Lower leg skin (tissue), 4 donors: Measurements from ENCODE around the gene INCA1. TPM values are rescaled to one million over a fixed set of nuclear protein-coding genes. Genes with fewer than 3 reads are reported as not detected.

Source experiments
- DNase-seq, 2 donors: peaks; one replicate each; pipeline ENCODE4 v3.0.0-alpha.2; 2019; ENCODE audit warnings: low spot score in 2 of 2
- H3K4me3 ChIP-seq: fragments of 200-600 bp; sonication (generic); 2 replicates; pipeline ENCODE4 v1.5.1; 2017; ENCODE audit warnings: mild to moderate bottlenecking, low read depth; ENCODE audit not compliant: poor library complexity, severe bottlenecking
- CTCF ChIP-seq, 3 donors: fragments of 450-650 bp; IDR thresholded peaks; one replicate each; pipeline ENCODE4 v1.5.1; 2016; ENCODE audit warnings: antibody characterized with exemption in 3 of 3, mild to moderate bottlenecking in 3 of 3, moderate library complexity in 2 of 3
- POLR2A ChIP-seq, 2 donors: fragments of 450-650 bp; IDR thresholded peaks; one replicate each; pipeline ENCODE4 v1.6.1; 2016 to 2017; ENCODE audit warnings: antibody characterized with exemption in 2 of 2, mild to moderate bottlenecking in 1 of 2, moderate library complexity in 1 of 2
- WGBS, 2 donors: methylation state at CpG; one replicate each; pipeline ENCODE4 v1.1.5; 2018; 5-methylcytosine and 5-hydroxymethylcytosine counted together
- intact Hi-C: fragments of 100-400 bp; cut with DNase I; formaldehyde crosslinking; loops from one replicate; pipeline ENCODE4 v1.15.0; 2023; ENCODE audit warnings: low total_unique reads
- total RNA-seq, 4 donors: library from RNA; depleted of rRNA; stranded (reverse); fragments of >200 nt; gene quantifications; one replicate each; pipeline ENCODE4 v1.1.0, GENCODE V29; 2016

INCA1 gene
- total RNA-seq, 4 donors from 2014 or later: 0.39 to 2.6 (median 1.4) TPM

GRCh38 chr17:4951486-4951885 is 45.8 kb downstream of the INCA1 start:
- no peak for DNase-seq
- H3K4me3 ChIP-seq: no peak overlapping the region
- intact Hi-C loops: no loop called here
- 92% methylated on average over 3 of the region's 3 CpGs for WGBS, 2 donors
- TF ChIP-seq CTCF (IDR thresholded peaks at IDR 0.05): no peak
- TF ChIP-seq POLR2A (IDR thresholded peaks at IDR 0.05): no peak

- DNase-seq: no peak
- TF ChIP-seq CTCF (IDR thresholded peaks at IDR 0.05) (no peak), POLR2A (IDR thresholded peaks at IDR 0.05) (no peak)
- WGBS, 2 donors: 55 to 60% methylated on average over 7 of the region's 7 CpGs
- intact Hi-C loops: no loop called here
- peak within 1 kb of the TSS; percentile 44 for H3K4me3 ChIP-seq
Observed at GRCh38 chr17:4950746-4951204, 46.5 kb downstream of the INCA1 start, which contains the start of gene ENO3. ENO3 (plus strand) TSS chr17:4951119; CDS start chr17:4951830, 711 bp downstream.

GRCh38 chr17:4950075-4950745 is 47.1 kb downstream of the INCA1 start:
- intact Hi-C loops: no loop called here
- H3K4me3 ChIP-seq: peak overlapping the region; percentile 44
- DNase-seq: peak in 1 of 2 donors; percentile 94
- TF ChIP-seq CTCF (IDR thresholded peaks at IDR 0.05) (no peak), POLR2A (IDR thresholded peaks at IDR 0.05) (no peak)
- WGBS, 2 donors: 18 to 20% methylated on average over 24 to 28 of the region's 52 CpGs

GRCh38 chr17:4949321-4950074 is 47.8 kb downstream of the INCA1 start:
- peak; percentile 71 to 95 for DNase-seq
- TF ChIP-seq POLR2A (IDR thresholded peaks at IDR 0.05) (no peak), CTCF (IDR thresholded peaks at IDR 0.05) (peak in 1 of 3 donors; percentile 65)
- intact Hi-C loops: no loop called here
- peak overlapping the region; percentile 44 for H3K4me3 ChIP-seq
- 1% methylated on average over 23 to 32 of the region's 75 CpGs for WGBS, 2 donors

GRCh38 chr17:4948931-4949320 is 48.4 kb downstream of the INCA1 start:
- peak; percentile 70 to 96 for DNase-seq
- TF ChIP-seq POLR2A (IDR thresholded peaks at IDR 0.05): no peak
- no peak for TF ChIP-seq CTCF (IDR thresholded peaks at IDR 0.05)
- intact Hi-C loops: no loop called here
- WGBS, 2 donors: 0% methylated on average over 21 to 40 of the region's 40 CpGs
- peak overlapping the region; percentile 44 for H3K4me3 ChIP-seq
